ENCODE measurements around the gene ZNF205. TPM values are rescaled to one million over a fixed set of nuclear protein-coding genes. Genes with fewer than 3 reads are reported as not detected.
A peak's percentile ranks its signal among the peaks of the same experiment; 100 is the strongest.

The ZNF205 gene
- total RNA-seq, 1 donor from 2014 or later = not detected

DNA sequence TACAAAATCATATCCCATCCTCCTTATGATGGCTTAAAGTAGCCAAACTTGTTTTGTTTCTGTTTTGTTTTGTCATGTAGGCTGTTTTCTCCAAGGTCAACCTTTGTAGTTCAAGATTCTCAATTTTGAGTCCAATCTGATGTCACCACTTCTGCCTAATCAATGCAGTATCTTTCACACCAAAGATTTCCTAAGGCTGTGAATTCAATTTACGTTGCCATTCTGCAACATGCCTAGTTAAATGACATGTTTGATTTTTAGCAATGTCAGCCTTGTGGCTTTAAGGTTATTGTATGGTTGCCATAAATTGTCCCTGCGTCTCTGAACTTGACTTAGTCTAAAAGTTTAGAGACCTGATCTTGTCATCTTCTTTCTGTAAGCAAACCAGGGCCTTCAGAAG is 42.8 kb downstream of the ZNF205 start:
- H3K27me3 Mint-ChIP-seq = peaks cover 2% of the 10 kb centered on the region
- no peak overlapping the region for H3K4me3 Mint-ChIP-seq
- peak overlapping the region; percentile 53 for H3K27ac Mint-ChIP-seq
- DNase-seq (no peak), ATAC-seq (ENCODE audit: low read depth) (no peak)
- H3K4me1 Mint-ChIP-seq = peaks cover 35% of the 10 kb centered on the region
- no peak for TF ChIP-seq CTCF (IDR thresholded peaks at IDR 0.05)
- intact Hi-C loops (cut with micrococcal nuclease) = loop anchor here (5.0 to 10.0 kb wide), 5 partner anchors 82 to 1190 kb away; partner anchors contain the start of genes RNF151, RPS2, SLX4 and ZNF200
- H3K9me3 Mint-ChIP-seq = peaks cover 3% of the 10 kb centered on the region
- CTCF ChIA-PET = no interaction called here
- H3K36me3 Mint-ChIP-seq (ENCODE audit: low read depth) = peaks cover 12% of the 10 kb centered on the region
- POLR2A ChIA-PET = no interaction called here

- Mint-ChIP-seq H3K36me3 (ENCODE audit: low read depth) (peaks cover 8% of the 10 kb centered on the region), H3K4me1 (peaks cover 31% of the 10 kb centered on the region), H3K9me3 (peaks cover 3% of the 10 kb centered on the region), H3K4me3 (no peak overlapping the region), H3K27ac (peak overlapping the region; percentile 24), H3K27me3 (peaks cover 2% of the 10 kb centered on the region)
- no peak for TF ChIP-seq CTCF (IDR thresholded peaks at IDR 0.05)
- intact Hi-C loops (cut with micrococcal nuclease) = loop anchor here (5.0 to 10.0 kb wide), 5 partner anchors 81 to 1191 kb away; partner anchors contain the start of genes RNF151, RPS2, SLX4 and ZNF200
- DNase-seq (no peak), ATAC-seq (ENCODE audit: low read depth) (no peak)
- ChIA-PET CTCF (interaction anchor here (1.1 kb wide), 1 partner anchor 124 kb away, joined by 4 read pairs; no protein-coding TSS in a partner anchor), POLR2A (interaction anchor here (0.5 to 3.4 kb wide), 2 partner anchors 14 to 1304 kb away, joined by 3 to 28 read pairs; no protein-coding TSS in a partner anchor)
These were observed 43.6 kb downstream of the ZNF205 start for GRCh38 chr16:3155972-3156371.

GRCh38 chr16:3157229-3158025 is 45.0 kb downstream of the ZNF205 start:
- H3K36me3 Mint-ChIP-seq (ENCODE audit: low read depth) = peaks cover 8% of the 10 kb centered on the region
- peak overlapping the region; percentile 67 for H3K27ac Mint-ChIP-seq
- peak overlapping the region; percentile 85 for H3K4me3 Mint-ChIP-seq
- peaks cover 2% of the 10 kb centered on the region for H3K27me3 Mint-ChIP-seq
- intact Hi-C loops (cut with micrococcal nuclease) = loop anchor here (1.0 to 10.0 kb wide), 9 partner anchors 7 to 1193 kb away; partner anchors contain the start of genes RNF151, RPS2, SLX4 and ZNF174
- DNase-seq = no peak
- H3K9me3 Mint-ChIP-seq = peaks cover 3% of the 10 kb centered on the region
- ChIA-PET CTCF (interaction anchor here (0.6 to 1.6 kb wide), 3 partner anchors 9 to 28 kb away, joined by 3 to 8 read pairs (median 4); no protein-coding TSS in a partner anchor), POLR2A (interaction anchor here (0.7 to 3.4 kb wide), 9 partner anchors 9 to 300 kb away, joined by 3 to 33 read pairs (median 4); partner anchors contain the start of genes MMP25, ZNF213 and ZSCAN10)
- TF ChIP-seq CTCF (IDR thresholded peaks at IDR 0.05) = no peak
- ATAC-seq (ENCODE audit: low read depth) = peak; percentile 6
- H3K4me1 Mint-ChIP-seq = peaks cover 27% of the 10 kb centered on the region

- POLR2A ChIA-PET = interaction anchor here (0.6 to 3.4 kb wide), 19 partner anchors 8 to 907 kb away, joined by 3 to 33 read pairs (median 4); partner anchors contain the start of genes ECI1, MMP25, ZNF174 and ZNF213
- Mint-ChIP-seq H3K27ac (peak overlapping the region; percentile 67), H3K4me1 (peaks cover 23% of the 10 kb centered on the region), H3K36me3 (ENCODE audit: low read depth) (peaks cover 5% of the 10 kb centered on the region), H3K9me3 (peaks cover 3% of the 10 kb centered on the region), H3K4me3 (peak overlapping the region; percentile 85), H3K27me3 (peaks cover 2% of the 10 kb centered on the region)
- CTCF ChIA-PET = interaction anchor here (0.6 to 1.6 kb wide), 4 partner anchors 8 to 154 kb away, joined by 3 to 8 read pairs (median 4); no protein-coding TSS in a partner anchor
- intact Hi-C loops (cut with micrococcal nuclease) = loop anchor here (1.0 to 10.0 kb wide), 9 partner anchors 8 to 1193 kb away; partner anchors contain the start of genes RNF151, RPS2, SLX4 and ZNF174
- DNase-seq (no peak), ATAC-seq (ENCODE audit: low read depth) (no peak)
- TF ChIP-seq CTCF (IDR thresholded peaks at IDR 0.05) = no peak
These were observed 45.7 kb downstream of the ZNF205 start for GRCh38 chr16:3158026-3158509.

All from activated B cell treated with CpG ODN at 0.5 μM for 24 hours (primary cell).